RWPE1 (cell line): Measurements from ENCODE around the gene RDH5.

ENCODE experiments used
- CTCF ChIA-PET: fragments of 350-600 bp; sonication (Branson Sonifier 250); formaldehyde crosslinking; extraction: SDS; loops from one replicate; lab custom pipeline; 2021; lab: Yijun Ruan, JAX
- POLR2A ChIA-PET: fragments of 400-600 bp; formaldehyde crosslinking; extraction: SDS; loops from one replicate; lab custom pipeline; 2020; ENCODE audit warnings: antibody characterized with exemption; ENCODE audit not compliant: low non-redundant PET; lab: Yijun Ruan, JAX
- DNase-seq: peaks from one replicate; pipeline ENCODE4 v3.0.0; 2012; ENCODE audit warnings: low spot score
- H3K27ac ChIP-seq: fragments of 450-650 bp; 2 replicates; pipeline ENCODE4 v1.5.1; 2017
- TF ChIP-seq, protein P1 (sequence below): fragments of 450-650 bp; conservative IDR thresholded peaks from 2 replicates; pipeline ENCODE4 v1.5.1; 2017; ENCODE audit warnings: low read depth, mild to moderate bottlenecking

RDH5 gene

DNA sequence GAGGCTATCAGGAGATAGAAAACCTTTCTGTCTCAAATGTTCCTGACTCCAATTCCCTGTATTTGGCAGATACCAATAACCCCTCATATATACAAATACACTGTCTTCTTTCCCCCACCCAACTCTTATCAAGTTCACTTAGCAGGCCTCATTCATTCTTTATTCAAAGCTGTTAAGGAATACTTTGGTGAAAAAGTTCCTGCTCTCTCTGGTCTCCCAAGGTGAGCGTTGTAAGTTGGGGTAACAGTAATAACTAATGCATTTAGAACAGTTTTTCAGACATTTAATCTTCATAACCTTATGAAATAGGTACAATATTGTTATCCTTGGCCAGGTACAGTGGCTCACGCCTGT, 18.8 kb downstream of the RDH5 start:
- POLR2A ChIA-PET, result no interaction called here
- TF ChIP-seq, protein P1, sequence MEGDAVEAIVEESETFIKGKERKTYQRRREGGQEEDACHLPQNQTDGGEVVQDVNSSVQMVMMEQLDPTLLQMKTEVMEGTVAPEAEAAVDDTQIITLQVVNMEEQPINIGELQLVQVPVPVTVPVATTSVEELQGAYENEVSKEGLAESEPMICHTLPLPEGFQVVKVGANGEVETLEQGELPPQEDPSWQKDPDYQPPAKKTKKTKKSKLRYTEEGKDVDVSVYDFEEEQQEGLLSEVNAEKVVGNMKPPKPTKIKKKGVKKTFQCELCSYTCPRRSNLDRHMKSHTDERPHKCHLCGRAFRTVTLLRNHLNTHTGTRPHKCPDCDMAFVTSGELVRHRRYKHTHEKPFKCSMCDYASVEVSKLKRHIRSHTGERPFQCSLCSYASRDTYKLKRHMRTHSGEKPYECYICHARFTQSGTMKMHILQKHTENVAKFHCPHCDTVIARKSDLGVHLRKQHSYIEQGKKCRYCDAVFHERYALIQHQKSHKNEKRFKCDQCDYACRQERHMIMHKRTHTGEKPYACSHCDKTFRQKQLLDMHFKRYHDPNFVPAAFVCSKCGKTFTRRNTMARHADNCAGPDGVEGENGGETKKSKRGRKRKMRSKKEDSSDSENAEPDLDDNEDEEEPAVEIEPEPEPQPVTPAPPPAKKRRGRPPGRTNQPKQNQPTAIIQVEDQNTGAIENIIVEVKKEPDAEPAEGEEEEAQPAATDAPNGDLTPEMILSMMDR, result peak; percentile 44; the same call in 1 of the 2 replicates
- DNase-seq, result no peak
- H3K27ac ChIP-seq, result no peak overlapping the region
- CTCF ChIA-PET, result interaction anchor here (0.7 to 1.5 kb wide), 10 partner anchors 9 to 305 kb away, joined by 3 to 5 read pairs (median 4); partner anchors contain the start of genes BLOC1S1 and SARNP

DNA sequence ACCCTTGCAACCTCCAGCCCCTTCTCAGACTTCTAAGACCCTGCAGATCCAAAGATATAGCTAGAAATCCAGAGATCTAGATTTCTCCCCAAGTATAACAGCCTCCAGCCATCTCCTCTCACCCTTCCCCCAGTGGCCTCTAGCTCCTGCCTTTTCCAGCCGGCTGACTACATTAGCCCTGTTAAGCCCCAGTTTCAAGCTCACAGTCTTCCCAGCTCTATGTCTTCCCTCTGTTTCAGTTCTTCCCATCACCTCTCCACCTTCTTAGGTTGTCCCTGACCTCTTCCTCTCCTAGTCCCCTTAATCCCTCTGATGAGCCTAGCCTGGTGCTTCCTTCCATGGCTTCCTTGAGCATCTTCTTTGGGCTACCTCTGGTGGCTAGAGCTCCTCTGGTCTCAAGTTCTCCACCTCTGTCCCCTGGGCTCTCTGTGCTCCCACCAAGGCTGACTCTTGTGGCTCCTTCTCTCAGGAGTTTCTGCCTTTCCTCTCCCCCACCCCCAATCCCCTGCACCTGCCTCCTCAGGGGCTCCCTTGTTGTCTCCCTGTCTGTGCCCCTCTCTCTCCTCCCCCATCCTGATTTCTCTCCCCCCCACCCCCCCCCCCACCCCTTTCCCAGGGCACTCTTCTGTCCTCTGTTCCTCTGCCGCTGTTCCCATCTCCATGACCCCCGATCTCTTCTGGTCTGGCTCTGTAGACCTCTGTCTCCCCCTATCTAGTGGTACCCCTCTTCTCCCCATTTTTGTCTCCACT, 21.9 kb downstream of the RDH5 start:
- ChIA-PET POLR2A (no interaction called here), CTCF (no interaction called here)
- TF ChIP-seq, protein P1, result no peak

DNA sequence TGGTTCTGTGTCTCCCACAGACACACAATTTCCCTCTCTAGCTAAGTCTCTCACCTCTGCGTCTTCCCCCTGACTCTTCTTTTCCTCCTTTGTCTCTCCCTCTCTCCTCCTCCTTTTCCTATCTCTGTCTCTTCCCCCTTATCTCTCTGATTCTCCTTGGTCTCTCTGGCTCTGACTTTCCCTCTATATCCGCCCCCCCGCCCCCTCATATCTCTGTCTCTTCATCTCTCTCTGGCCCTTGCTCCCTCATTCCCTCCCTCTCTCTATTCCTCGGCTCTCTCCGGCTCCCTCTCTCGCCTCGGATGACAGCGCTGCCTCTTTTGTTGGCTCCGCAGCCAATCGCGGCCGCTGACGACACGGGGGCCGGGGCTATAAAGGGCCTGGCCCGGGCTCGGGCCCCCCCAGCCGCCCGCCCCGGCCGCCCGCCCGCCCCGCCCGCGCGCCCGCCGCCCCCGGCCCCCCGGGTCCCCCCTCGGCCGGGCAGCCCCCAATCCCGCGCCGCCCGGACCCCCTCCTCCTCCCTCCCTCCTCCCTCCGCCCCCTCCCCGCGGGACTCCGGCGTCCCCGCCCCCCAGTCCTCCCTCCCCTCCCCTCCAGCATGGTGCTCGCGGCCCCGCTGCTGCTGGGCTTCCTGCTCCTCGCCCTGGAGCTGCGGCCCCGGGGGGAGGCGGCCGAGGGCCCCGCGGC, 22.7 kb downstream of the RDH5 start, which contains the start of gene GDF11:
Gene GDF11 (plus strand): TSS at position 404 of the 687 bp plus-strand sequence. CDS start 195 bp downstream, at position 599.
- POLR2A ChIA-PET, result no interaction called here
- CTCF ChIA-PET, result no interaction called here
- peak; percentile 80 for DNase-seq
- peak within 1 kb of the TSS; percentile 83 for H3K27ac ChIP-seq
- TF ChIP-seq, protein P1, result no peak

More for the DNA sequence above, 21.9 kb downstream of the RDH5 start:
- no peak overlapping the region for H3K27ac ChIP-seq
- DNase-seq, result no peak

DNA sequence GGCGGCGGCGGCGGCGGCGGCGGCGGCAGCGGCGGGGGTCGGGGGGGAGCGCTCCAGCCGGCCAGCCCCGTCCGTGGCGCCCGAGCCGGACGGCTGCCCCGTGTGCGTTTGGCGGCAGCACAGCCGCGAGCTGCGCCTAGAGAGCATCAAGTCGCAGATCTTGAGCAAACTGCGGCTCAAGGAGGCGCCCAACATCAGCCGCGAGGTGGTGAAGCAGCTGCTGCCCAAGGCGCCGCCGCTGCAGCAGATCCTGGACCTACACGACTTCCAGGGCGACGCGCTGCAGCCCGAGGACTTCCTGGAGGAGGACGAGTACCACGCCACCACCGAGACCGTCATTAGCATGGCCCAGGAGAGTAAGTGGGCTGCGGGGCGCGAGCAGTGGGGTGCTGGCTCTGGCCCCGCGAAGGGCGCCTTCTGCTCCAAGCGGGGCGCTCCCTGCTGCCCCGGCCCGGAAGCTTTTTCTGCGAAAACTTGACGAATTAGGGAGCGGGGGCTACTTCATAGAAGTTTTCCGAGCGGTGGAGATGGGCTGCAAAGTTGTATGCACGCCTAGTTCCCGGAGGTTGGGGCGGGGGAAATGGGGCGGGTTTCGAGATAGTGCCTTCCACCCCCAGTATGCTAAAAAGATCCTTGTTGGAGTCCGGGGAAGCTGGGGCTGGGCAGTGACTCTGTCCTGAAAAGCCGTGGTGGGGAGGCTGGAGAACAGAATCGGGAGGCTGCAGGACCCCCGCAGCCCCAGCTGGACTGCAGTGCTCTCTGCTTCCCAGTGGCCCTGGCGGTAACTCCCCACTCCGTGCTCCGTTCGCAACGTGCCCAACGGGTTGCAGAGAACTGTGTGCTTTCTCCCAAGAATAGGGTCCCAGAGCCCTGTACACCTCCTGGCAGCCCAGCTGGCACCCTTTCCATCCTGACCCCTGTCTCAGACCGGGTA, 23.5 kb downstream of the RDH5 start:
- TF ChIP-seq, protein P1, result no peak
- ChIA-PET CTCF (interaction anchor here (0.6 kb wide), 1 partner anchor 559 kb away, joined by 5 read pairs; no protein-coding TSS in a partner anchor), POLR2A (no interaction called here)
- H3K27ac ChIP-seq, result peak overlapping the region; percentile 83
- DNase-seq, result peak; percentile 46

DNA sequence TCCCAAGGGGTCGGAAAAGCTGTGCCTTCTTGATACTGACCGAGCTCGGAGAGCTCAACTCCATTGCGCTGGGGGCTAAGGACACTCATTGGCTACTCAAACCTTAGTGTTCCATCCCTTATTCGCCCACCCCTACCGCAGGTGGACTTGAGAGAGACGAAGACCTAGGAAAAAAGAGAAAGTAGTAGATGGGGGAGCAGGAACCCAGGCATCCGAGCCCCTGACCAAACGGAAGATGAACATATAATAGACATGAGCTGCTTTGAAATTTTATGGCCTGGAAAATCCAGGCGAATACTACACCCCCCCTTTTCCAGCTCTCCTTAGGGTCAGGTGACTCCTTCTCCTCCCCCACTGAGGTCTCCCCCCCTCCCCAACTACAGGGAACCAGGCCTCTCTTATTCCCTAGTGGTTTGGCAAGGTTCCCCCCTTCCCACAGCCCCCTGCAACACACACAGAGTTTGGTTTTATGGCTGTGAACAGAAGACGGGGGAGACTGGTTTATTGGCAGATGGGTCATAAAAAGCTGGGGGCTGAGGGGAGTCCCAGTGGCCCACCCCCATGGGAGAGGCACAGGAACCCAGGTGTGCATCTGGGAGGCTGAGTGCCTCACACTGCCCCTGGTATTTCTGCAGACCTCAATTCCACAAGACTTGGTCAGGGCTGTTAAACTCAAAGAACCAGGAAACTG, 24.3 kb downstream of the RDH5 start:
- peak overlapping the region; percentile 83 for H3K27ac ChIP-seq
- ChIA-PET CTCF (interaction anchor here (0.6 kb wide), 1 partner anchor 559 kb away, joined by 5 read pairs; no protein-coding TSS in a partner anchor), POLR2A (interaction anchor here (0.6 kb wide), 1 partner anchor 20 kb away, joined by 19 read pairs; no protein-coding TSS in a partner anchor)
- DNase-seq, result no peak
- TF ChIP-seq, protein P1, result no peak
